ENCODE results near the gene NFATC1. TPM values are rescaled to one million over a fixed set of nuclear protein-coding genes. Genes with fewer than 3 reads are reported as not detected.

Gene NFATC1
- total and polyA plus RNA-seq, 8 donors: 3.4 to 7.9 (median 4.4) TPM

GRCh38 chr18:79567481-79568147, 171.9 kb downstream of the NFATC1 start:
- peaks cover 0 to 8% (median 0%) of the 10 kb centered on the region in 4 donors for H3K27me3 ChIP-seq
- WGBS, 2 donors: 36 to 44% methylated on average over 27 to 28 of the region's 28 CpGs
- peak in 2 of 6 donors; percentile 11 to 44 for DNase-seq
- no peak overlapping the region for H3K4me3 ChIP-seq
- TF ChIP-seq, protein P1, sequence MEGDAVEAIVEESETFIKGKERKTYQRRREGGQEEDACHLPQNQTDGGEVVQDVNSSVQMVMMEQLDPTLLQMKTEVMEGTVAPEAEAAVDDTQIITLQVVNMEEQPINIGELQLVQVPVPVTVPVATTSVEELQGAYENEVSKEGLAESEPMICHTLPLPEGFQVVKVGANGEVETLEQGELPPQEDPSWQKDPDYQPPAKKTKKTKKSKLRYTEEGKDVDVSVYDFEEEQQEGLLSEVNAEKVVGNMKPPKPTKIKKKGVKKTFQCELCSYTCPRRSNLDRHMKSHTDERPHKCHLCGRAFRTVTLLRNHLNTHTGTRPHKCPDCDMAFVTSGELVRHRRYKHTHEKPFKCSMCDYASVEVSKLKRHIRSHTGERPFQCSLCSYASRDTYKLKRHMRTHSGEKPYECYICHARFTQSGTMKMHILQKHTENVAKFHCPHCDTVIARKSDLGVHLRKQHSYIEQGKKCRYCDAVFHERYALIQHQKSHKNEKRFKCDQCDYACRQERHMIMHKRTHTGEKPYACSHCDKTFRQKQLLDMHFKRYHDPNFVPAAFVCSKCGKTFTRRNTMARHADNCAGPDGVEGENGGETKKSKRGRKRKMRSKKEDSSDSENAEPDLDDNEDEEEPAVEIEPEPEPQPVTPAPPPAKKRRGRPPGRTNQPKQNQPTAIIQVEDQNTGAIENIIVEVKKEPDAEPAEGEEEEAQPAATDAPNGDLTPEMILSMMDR (IDR thresholded peaks at IDR 0.05): no peak
- no peaks in the 10 kb centered on the region for H3K9me3 ChIP-seq
- intact Hi-C loops (cut with DNase I): no loop called here
- FAIRE-seq: no peak
- no peaks in the 10 kb centered on the region for H3K4me1 ChIP-seq
- H3K36me3 ChIP-seq: no peaks in the 10 kb centered on the region
- no peak overlapping the region for H3K27ac ChIP-seq
- ATAC-seq: peak in 3 of 4 donors; percentile 36 to 66 (median 60)

DNA sequence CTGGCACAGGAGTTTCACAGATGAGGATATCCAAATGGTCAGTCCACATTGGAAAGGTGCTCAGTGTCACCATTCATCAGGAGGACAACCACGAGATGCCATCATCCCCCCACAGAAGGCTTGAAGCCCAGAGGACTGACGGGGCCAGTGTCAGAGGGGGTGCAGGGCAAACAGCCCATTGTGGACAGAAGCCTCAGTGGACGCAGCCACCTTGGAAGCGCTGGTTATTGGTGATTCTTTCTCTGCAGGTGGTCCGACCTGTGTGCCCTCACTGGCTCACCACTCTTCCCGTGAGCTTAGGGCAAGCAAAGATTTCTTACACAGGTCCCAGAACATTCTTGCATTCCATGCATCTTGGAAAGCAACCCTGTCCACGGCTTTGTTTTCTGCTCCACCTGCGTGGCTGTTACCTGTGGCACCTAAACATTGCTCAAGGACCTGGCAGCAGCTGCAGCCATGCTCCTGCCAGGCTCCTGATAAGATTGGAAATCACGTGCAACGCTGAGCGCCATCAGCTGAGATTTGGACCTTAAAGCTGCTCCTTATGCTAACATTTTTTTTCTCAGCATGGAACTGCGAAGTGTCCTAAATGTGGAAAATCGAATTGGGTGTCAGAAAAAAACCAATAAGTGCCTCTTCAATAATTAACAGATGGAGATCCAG, 172.9 kb downstream of the NFATC1 start:
- FAIRE-seq: no peak

DNA sequence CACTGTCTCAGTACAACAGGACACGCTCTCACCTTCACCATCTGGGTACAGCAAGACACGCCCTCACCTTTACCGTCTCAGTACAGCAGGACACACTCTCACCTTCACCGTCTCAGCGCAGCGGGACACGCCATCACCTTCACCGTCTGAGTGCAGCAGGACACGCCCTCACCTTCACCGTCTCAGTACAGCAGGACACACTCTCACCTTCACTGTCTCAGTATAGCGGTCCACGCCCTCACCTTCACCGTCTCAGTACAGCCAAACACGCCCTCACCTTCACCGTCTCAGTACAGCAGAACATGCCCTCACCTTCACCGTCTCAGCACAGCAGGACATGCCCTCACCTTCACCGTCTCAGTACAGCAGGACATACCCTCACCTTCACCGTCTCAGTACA, 174.0 kb downstream of the NFATC1 start:
- peak in 3 of 6 donors; percentile 3 to 30 (median 8) for DNase-seq
- Histone ChIP-seq H3K36me3 (no peaks in the 10 kb centered on the region), H3K4me1 (no peaks in the 10 kb centered on the region), H3K4me3 (no peak overlapping the region), H3K27ac (no peak overlapping the region), H3K27me3 (peaks cover 0 to 8% (median 0%) of the 10 kb centered on the region in 4 donors), H3K9me3 (no peaks in the 10 kb centered on the region)
- intact Hi-C loops (cut with DNase I): no loop called here
- no peak for ATAC-seq
- WGBS, 2 donors: 72 to 80% methylated on average over 18 of the region's 18 CpGs
- no peak for FAIRE-seq
- TF ChIP-seq, protein P1 (IDR thresholded peaks at IDR 0.05): no peak

More for the DNA sequence above, 172.9 kb downstream of the NFATC1 start:
- WGBS, 2 donors: 42 to 46% methylated on average over 13 of the region's 13 CpGs
- ATAC-seq: peak in 3 of 4 donors; percentile 56 to 82 (median 62)
- Histone ChIP-seq H3K4me1 (no peaks in the 10 kb centered on the region), H3K27ac (no peak overlapping the region), H3K4me3 (no peak overlapping the region), H3K9me3 (no peaks in the 10 kb centered on the region), H3K36me3 (no peaks in the 10 kb centered on the region), H3K27me3 (peaks cover 0 to 8% (median 0%) of the 10 kb centered on the region in 4 donors)
- TF ChIP-seq, protein P1 (IDR thresholded peaks at IDR 0.05): no peak
- DNase-seq: peak in 3 of 6 donors; percentile 20 to 44 (median 20)
- intact Hi-C loops (cut with DNase I): no loop called here

DNA sequence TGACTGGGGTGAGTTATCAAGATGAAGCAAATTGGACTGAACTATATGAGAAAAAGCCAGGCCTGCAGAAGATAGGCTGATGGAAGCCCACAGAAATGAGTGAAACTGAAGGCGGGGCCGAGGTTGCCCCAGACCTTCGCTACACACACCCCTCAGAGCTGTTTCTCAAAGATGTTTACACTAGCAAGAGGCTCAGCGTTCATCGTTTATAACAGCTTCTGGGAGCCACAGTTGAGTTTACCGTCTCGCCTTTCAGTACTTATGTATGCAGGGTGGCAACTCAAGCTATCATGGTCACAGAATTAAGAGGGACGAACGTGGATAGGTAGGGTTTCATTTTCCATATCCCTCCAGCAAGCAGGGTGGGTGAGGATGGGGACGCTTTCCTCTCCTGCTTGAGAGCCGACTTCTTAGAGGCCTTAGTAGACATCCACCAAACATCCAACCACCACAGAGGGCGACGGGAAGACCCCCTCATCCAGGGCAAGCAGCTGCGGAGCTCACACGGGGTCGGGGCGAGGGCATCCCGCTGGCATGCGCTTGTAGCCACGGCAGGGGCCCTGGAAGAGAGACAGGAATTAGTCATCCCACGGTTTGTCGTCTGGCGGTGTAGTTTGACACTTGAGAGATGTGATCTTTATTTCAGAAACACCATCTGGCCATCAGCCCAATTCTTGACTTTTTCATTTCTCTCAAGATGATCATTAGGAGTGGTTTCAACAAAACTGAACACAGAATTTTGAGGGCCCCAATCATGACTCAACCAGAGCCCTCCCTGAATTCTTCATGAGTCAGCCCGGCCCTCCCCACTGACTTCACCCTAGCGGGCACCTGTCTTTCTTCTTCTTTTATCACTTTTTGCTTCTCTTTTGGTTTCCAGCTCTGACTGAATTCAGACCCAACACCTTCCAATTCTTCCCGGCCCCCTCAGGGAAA, 174.8 kb downstream of the NFATC1 start:
- intact Hi-C loops (cut with DNase I): no loop called here
- WGBS, 2 donors: 54 to 58% methylated on average over 26 of the region's 26 CpGs

More for the DNA sequence above, 174.8 kb downstream of the NFATC1 start:
- H3K9me3 ChIP-seq: no peaks in the 10 kb centered on the region
- DNase-seq (peak in 2 of 6 donors; percentile 4 to 10), ATAC-seq (no peak), FAIRE-seq (no peak)
- H3K27me3 ChIP-seq: peaks cover 0 to 8% (median 0%) of the 10 kb centered on the region in 4 donors
- H3K4me1 ChIP-seq: no peaks in the 10 kb centered on the region
- H3K27ac ChIP-seq: no peak overlapping the region
- no peaks in the 10 kb centered on the region for H3K36me3 ChIP-seq
- no peak overlapping the region for H3K4me3 ChIP-seq
- TF ChIP-seq, protein P1 (IDR thresholded peaks at IDR 0.05): no peak
